Vagina (tissue), 2 donors: ENCODE results near the gene EHBP1L1. TPM values are rescaled to one million over a fixed set of nuclear protein-coding genes. Genes with fewer than 3 reads are reported as not detected.

Experiments used
- DNase-seq, 2 donors: peaks; one replicate each; pipeline ENCODE4 v3.0.0-alpha.2; 2017; ENCODE audit errors: extremely low spot score in 2 of 2
- H3K27ac ChIP-seq: fragments of 200-600 bp; sonication (generic); one replicate; pipeline ENCODE4 v1.5.1; 2019
- H3K27me3 ChIP-seq: fragments of 200-600 bp; sonication (generic); one replicate; pipeline ENCODE4 v1.5.1; 2019
- H3K36me3 ChIP-seq, 2 donors: fragments of 200-600 bp; sonication (generic); one replicate each; pipeline ENCODE4 v1.5.1; 2017 to 2019
- H3K4me1 ChIP-seq: fragments of 200-600 bp; sonication (generic); one replicate; pipeline ENCODE4 v1.5.1; 2019
- H3K4me3 ChIP-seq, 2 donors: fragments of 200-600 bp; sonication (generic); 1 replicate in 1 of 2; 2 replicates in 1 of 2; pipeline ENCODE4 v1.5.1; 2016 to 2019
- H3K9me3 ChIP-seq: fragments of 200-600 bp; sonication (generic); one replicate; pipeline ENCODE4 v1.5.1; 2019
- POLR2A ChIP-seq, 2 donors: fragments of 450-650 bp; IDR thresholded peaks; one replicate each; pipeline ENCODE4 v1.6.1; 2017; ENCODE audit warnings: antibody characterized with exemption in 2 of 2, mild to moderate bottlenecking in 2 of 2, moderate library complexity in 2 of 2
- POLR2AphosphoS5 ChIP-seq, 2 donors: sonication (generic); formaldehyde crosslinking; IDR thresholded peaks; one replicate each; pipeline ENCODE4 v1.9.0; 2017; ENCODE audit warnings: antibody characterized with exemption in 2 of 2, mild to moderate bottlenecking in 2 of 2, low read depth in 1 of 2; ENCODE audit not compliant: insufficient read depth in 1 of 2
- intact Hi-C: fragments of 100-400 bp; cut with DNase I; formaldehyde crosslinking; loops from one replicate; pipeline ENCODE4 v1.15.1; 2023
- total RNA-seq: library from RNA; depleted of rRNA; stranded (reverse); fragments of >200 nt; gene quantifications from one replicate; pipeline ENCODE4 v1.2.3, GENCODE V29; 2016
- TF ChIP-seq, protein P1 (sequence below), 3 experiments: fragments of 450-650 bp in 2 of 3; fragments of 200-600 bp in 1 of 3; sonication (generic) in 1 of 3; IDR thresholded peaks; one replicate each; pipeline ENCODE4 v1.5.1; 2017 to 2019; ENCODE audit warnings: antibody characterized with exemption in 3 of 3, mild to moderate bottlenecking in 2 of 3, moderate library complexity in 2 of 3

EHBP1L1 gene
- total RNA-seq, 1 donor from 2014 or later, result 123 TPM

DNA sequence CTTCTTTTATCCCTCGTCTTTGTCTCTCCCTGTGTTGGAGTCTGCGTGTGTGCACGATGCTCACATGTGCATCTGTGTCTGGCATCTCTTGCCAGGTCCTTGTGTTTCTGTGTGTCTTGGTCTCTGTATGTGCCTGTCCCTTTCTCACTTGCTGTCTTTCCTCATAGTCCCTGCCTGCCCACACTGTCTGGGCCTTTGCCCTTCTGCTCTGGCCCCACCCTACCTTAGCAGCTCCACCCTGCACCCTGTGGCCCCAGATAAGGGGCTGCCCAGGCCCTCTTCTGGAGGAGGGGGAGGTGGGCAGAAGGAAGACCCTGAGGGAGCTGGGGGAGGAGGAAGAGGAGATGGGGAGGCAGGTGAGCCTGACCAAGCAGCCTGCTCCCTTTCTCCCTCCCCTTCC is 2.8 kb downstream of the EHBP1L1 start:
- Histone ChIP-seq H3K27me3 (no peaks in the 10 kb centered on the region), H3K4me1 (peaks cover 49% of the 10 kb centered on the region), H3K4me3 (no peak overlapping the region), H3K9me3 (no peaks in the 10 kb centered on the region), H3K27ac (no peak overlapping the region), H3K36me3 (peaks cover 3 to 34% of the 10 kb centered on the region in 2 donors)
- TF ChIP-seq POLR2A (IDR thresholded peaks at IDR 0.05) (no peak), POLR2AphosphoS5 (IDR thresholded peaks at IDR 0.05; ENCODE audit: insufficient read depth in 1 of 2, low read depth in 1 of 2) (no peak)
- TF ChIP-seq, protein P1, sequence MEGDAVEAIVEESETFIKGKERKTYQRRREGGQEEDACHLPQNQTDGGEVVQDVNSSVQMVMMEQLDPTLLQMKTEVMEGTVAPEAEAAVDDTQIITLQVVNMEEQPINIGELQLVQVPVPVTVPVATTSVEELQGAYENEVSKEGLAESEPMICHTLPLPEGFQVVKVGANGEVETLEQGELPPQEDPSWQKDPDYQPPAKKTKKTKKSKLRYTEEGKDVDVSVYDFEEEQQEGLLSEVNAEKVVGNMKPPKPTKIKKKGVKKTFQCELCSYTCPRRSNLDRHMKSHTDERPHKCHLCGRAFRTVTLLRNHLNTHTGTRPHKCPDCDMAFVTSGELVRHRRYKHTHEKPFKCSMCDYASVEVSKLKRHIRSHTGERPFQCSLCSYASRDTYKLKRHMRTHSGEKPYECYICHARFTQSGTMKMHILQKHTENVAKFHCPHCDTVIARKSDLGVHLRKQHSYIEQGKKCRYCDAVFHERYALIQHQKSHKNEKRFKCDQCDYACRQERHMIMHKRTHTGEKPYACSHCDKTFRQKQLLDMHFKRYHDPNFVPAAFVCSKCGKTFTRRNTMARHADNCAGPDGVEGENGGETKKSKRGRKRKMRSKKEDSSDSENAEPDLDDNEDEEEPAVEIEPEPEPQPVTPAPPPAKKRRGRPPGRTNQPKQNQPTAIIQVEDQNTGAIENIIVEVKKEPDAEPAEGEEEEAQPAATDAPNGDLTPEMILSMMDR (IDR thresholded peaks at IDR 0.05), result no peak
- intact Hi-C loops, result no loop called here
- DNase-seq, result no peak

GRCh38 chr11:65579291-65579690 is 3.4 kb downstream of the EHBP1L1 start:
- peaks cover 45% of the 10 kb centered on the region for H3K4me1 ChIP-seq
- no peak overlapping the region for H3K27ac ChIP-seq

DNA sequence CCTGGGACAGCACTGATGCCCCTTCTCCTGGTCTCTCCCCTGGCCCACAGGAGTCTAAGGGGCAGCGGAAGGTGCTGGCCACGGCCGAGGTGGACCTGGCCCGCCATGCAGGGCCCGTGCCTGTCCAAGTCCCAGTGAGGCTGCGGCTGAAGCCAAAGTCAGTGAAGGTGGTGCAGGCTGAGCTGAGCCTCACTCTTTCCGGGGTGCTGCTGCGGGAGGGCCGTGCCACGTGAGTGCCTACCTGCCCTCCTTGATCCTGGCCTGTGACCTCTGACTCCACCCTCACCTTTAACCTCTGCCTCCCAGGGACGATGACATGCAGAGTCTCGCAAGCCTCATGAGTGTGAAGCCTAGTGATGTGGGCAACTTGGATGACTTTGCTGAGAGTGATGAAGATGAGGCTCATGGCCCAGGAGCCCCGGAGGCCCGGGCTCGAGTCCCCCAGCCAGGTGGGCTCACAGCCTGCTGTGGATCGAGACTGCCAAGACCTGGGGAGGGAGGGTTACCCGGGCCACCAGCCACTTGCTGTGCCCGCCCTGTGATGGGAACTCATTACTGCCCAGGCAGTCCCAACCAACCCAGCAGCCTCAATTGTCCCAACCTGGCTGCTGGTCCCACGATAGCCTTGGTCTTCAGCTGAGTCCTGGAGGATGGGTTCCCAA is 4.3 kb downstream of the EHBP1L1 start:
- Histone ChIP-seq H3K27me3 (no peaks in the 10 kb centered on the region), H3K4me3 (no peak overlapping the region), H3K36me3 (peaks cover 3 to 43% of the 10 kb centered on the region in 2 donors), H3K27ac (no peak overlapping the region), H3K9me3 (no peaks in the 10 kb centered on the region), H3K4me1 (peaks cover 36% of the 10 kb centered on the region)
- no peak for TF ChIP-seq POLR2A (IDR thresholded peaks at IDR 0.05)
- TF ChIP-seq POLR2AphosphoS5 (IDR thresholded peaks at IDR 0.05; ENCODE audit: insufficient read depth in 1 of 2, low read depth in 1 of 2), result no peak
- TF ChIP-seq, protein P1 (IDR thresholded peaks at IDR 0.05), result no peak
- no peak for DNase-seq
- intact Hi-C loops, result no loop called here

More at GRCh38 chr11:65579291-65579690, 3.4 kb downstream of the EHBP1L1 start:
- Histone ChIP-seq H3K36me3 (peaks cover 3 to 40% of the 10 kb centered on the region in 2 donors), H3K9me3 (no peaks in the 10 kb centered on the region), H3K27me3 (no peaks in the 10 kb centered on the region), H3K4me3 (no peak overlapping the region)
- intact Hi-C loops, result no loop called here
- TF ChIP-seq POLR2AphosphoS5 (IDR thresholded peaks at IDR 0.05; ENCODE audit: insufficient read depth in 1 of 2, low read depth in 1 of 2) (no peak), POLR2A (IDR thresholded peaks at IDR 0.05) (no peak)
- TF ChIP-seq, protein P1 (IDR thresholded peaks at IDR 0.05), result no peak
- DNase-seq, result no peak

DNA sequence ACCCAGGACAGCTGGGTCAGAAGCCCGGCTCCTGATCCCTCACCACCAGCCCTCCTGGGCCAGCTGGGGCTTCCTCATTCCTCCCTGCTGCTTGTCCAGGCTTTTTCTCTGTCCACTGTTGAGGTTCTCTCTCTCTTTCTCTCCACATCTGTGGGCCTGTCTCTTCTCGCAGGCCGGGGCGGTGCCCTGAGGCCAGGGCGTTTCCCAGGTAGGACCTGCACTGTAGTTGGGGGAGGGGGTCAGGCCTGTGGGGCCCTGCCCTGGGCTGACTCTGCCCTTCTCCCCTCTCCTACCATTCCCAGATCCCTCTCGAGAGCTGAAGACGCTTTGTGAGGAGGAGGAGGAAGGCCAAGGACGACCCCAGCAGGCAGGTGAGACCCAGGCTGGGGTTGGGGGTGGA is 4.9 kb downstream of the EHBP1L1 start:
- no peaks in the 10 kb centered on the region for H3K27me3 ChIP-seq
- no peaks in the 10 kb centered on the region for H3K9me3 ChIP-seq
- H3K27ac ChIP-seq, result no peak overlapping the region
- peaks cover 3 to 43% of the 10 kb centered on the region in 2 donors for H3K36me3 ChIP-seq
- TF ChIP-seq POLR2AphosphoS5 (IDR thresholded peaks at IDR 0.05; ENCODE audit: insufficient read depth in 1 of 2, low read depth in 1 of 2) (no peak), POLR2A (IDR thresholded peaks at IDR 0.05) (no peak)
- TF ChIP-seq, protein P1 (IDR thresholded peaks at IDR 0.05), result no peak
- intact Hi-C loops, result no loop called here
- peaks cover 31% of the 10 kb centered on the region for H3K4me1 ChIP-seq
- DNase-seq, result no peak
- H3K4me3 ChIP-seq, result no peak overlapping the region

GRCh38 chr11:65581928-65582327 is 6.1 kb downstream of the EHBP1L1 start:
- Histone ChIP-seq H3K4me3 (no peak overlapping the region), H3K27me3 (no peaks in the 10 kb centered on the region), H3K27ac (no peak overlapping the region), H3K36me3 (peaks cover 3 to 43% of the 10 kb centered on the region in 2 donors), H3K4me1 (peaks cover 22% of the 10 kb centered on the region), H3K9me3 (no peaks in the 10 kb centered on the region)
- intact Hi-C loops, result no loop called here
- TF ChIP-seq POLR2AphosphoS5 (IDR thresholded peaks at IDR 0.05; ENCODE audit: insufficient read depth in 1 of 2, low read depth in 1 of 2), result no peak
- TF ChIP-seq POLR2A (IDR thresholded peaks at IDR 0.05), result no peak
- no peak for DNase-seq
